Measurements from ENCODE around the gene ADGRE3.
"Not testable (repeated sequence)": the region's sequence is repeated elsewhere in the genome, so short reads cannot be mapped to it uniquely, and the experiment has no call there.

The ADGRE3 gene

GRCh38 chr19:14611051-14611450 is 63.6 kb downstream of the ADGRE3 start:
- H3K4me3 ChIP-seq (ENCODE audit: low read depth, low read length) = no peak overlapping the region
- no peak for DNase-seq (ENCODE audit: low read depth)
- TF ChIP-seq CTCF (IDR thresholded peaks at IDR 0.05; ENCODE audit: low read depth, low read length, missing control alignments) = no peak
- in situ Hi-C loops (cut with HindIII; ENCODE audit: low sequenced_read_pairs) = no loop called here

GRCh38 chr19:14606627-14607026 is 68.0 kb downstream of the ADGRE3 start:
- no peak for TF ChIP-seq CTCF (IDR thresholded peaks at IDR 0.05; ENCODE audit: low read depth, low read length, missing control alignments)
- in situ Hi-C loops (cut with HindIII; ENCODE audit: low sequenced_read_pairs) = no loop called here
- no peak for DNase-seq (ENCODE audit: low read depth)
- H3K4me3 ChIP-seq (ENCODE audit: low read depth, low read length) = no peak overlapping the region

- no peak for DNase-seq (ENCODE audit: low read depth)
- H3K4me3 ChIP-seq (ENCODE audit: low read depth, low read length) = no peak overlapping the region
- in situ Hi-C loops (cut with HindIII; ENCODE audit: low sequenced_read_pairs) = no loop called here
- no peak for TF ChIP-seq CTCF (IDR thresholded peaks at IDR 0.05; ENCODE audit: low read depth, low read length, missing control alignments)
Measured at GRCh38 chr19:14603990-14604387, 70.7 kb downstream of the ADGRE3 start.

GRCh38 chr19:14599548-14600147 is 75.0 kb downstream of the ADGRE3 start:
- in situ Hi-C loops (cut with HindIII; ENCODE audit: low sequenced_read_pairs) = no loop called here
- no peak overlapping the region for H3K4me3 ChIP-seq (ENCODE audit: low read depth, low read length)
- no peak for TF ChIP-seq CTCF (IDR thresholded peaks at IDR 0.05; ENCODE audit: low read depth, low read length, missing control alignments)
- no peak for DNase-seq (ENCODE audit: low read depth)

GRCh38 chr19:14595558-14595957 is 79.1 kb downstream of the ADGRE3 start:
- no peak for DNase-seq (ENCODE audit: low read depth)
- no peak overlapping the region for H3K4me3 ChIP-seq (ENCODE audit: low read depth, low read length)
- no peak for TF ChIP-seq CTCF (IDR thresholded peaks at IDR 0.05; ENCODE audit: low read depth, low read length, missing control alignments)
- in situ Hi-C loops (cut with HindIII; ENCODE audit: low sequenced_read_pairs) = no loop called here

GRCh38 chr19:14589433-14589832 is 85.2 kb downstream of the ADGRE3 start:
- H3K4me3 ChIP-seq (ENCODE audit: low read depth, low read length); in situ Hi-C loops (cut with HindIII; ENCODE audit: low sequenced_read_pairs); DNase-seq (ENCODE audit: low read depth): not testable (repeated sequence)

GRCh38 chr19:14585187-14585586 is 89.5 kb downstream of the ADGRE3 start:
- H3K4me3 ChIP-seq (ENCODE audit: low read depth, low read length); in situ Hi-C loops (cut with HindIII; ENCODE audit: low sequenced_read_pairs); DNase-seq (ENCODE audit: low read depth): not testable (repeated sequence)

- DNase-seq (ENCODE audit: low read depth); in situ Hi-C loops (cut with HindIII; ENCODE audit: low sequenced_read_pairs); H3K4me3 ChIP-seq (ENCODE audit: low read depth, low read length): not testable (repeated sequence)
Measured at GRCh38 chr19:14584372-14584771, 90.3 kb downstream of the ADGRE3 start.

Measured in astrocyte of the cerebellum (primary cell).